Activated naive CD8-positive, alpha-beta T cell treated with anti-CD3 and anti-CD28 coated beads for 36 hours (primary cell): ENCODE results near the gene HRCT1. TPM values are rescaled to one million over a fixed set of nuclear protein-coding genes. Genes with fewer than 3 reads are reported as not detected.
"Not testable (repeated sequence)": the region's sequence is repeated elsewhere in the genome, so short reads cannot be mapped to it uniquely, and the experiment has no call there.

Experiments
- DNase-seq: peaks from one replicate; pipeline ENCODE4 v3.0.0; 2021
- H3K27ac Mint-ChIP-seq: one replicate; pipeline ENCODE4 v1.8.0; 2022; ENCODE audit warnings: mild to moderate bottlenecking, moderate library complexity, mixed read lengths
- H3K27me3 Mint-ChIP-seq: one replicate; pipeline ENCODE4 v1.8.0; 2022; ENCODE audit warnings: mild to moderate bottlenecking, mixed read lengths
- H3K36me3 Mint-ChIP-seq: one replicate; pipeline ENCODE4 v1.8.0; 2021; ENCODE audit warnings: mild to moderate bottlenecking, mixed read lengths
- H3K4me1 Mint-ChIP-seq: one replicate; pipeline ENCODE4 v1.8.0; 2021; ENCODE audit warnings: mixed read lengths
- H3K4me3 Mint-ChIP-seq: one replicate; pipeline ENCODE4 v1.8.0; 2022; ENCODE audit warnings: mild to moderate bottlenecking, moderate library complexity, mixed read lengths
- H3K9me3 Mint-ChIP-seq: one replicate; pipeline ENCODE4 v1.8.0; 2022; ENCODE audit warnings: mixed read lengths
- total RNA-seq, 2 experiments: library from RNA; stranded (reverse); gene quantifications; one replicate each; pipeline ENCODE4 v1.2.3, GENCODE V29; 2021

Gene HRCT1
- total RNA-seq, 2 experiments from 2014 or later = not detected

- peaks cover 18% of the 10 kb centered on the region for H3K4me1 Mint-ChIP-seq
- no peaks in the 10 kb centered on the region for H3K27me3 Mint-ChIP-seq
- DNase-seq = no peak
- no peaks in the 10 kb centered on the region for H3K9me3 Mint-ChIP-seq
- H3K4me3 Mint-ChIP-seq = no peak overlapping the region
- H3K36me3 Mint-ChIP-seq = no peaks in the 10 kb centered on the region
- no peak overlapping the region for H3K27ac Mint-ChIP-seq
Observed at GRCh38 chr9:35920051-35920620, 14.1 kb downstream of the HRCT1 start.

GRCh38 chr9:35923598-35923926, 17.6 kb downstream of the HRCT1 start:
- no peaks in the 10 kb centered on the region for H3K9me3 Mint-ChIP-seq
- peaks cover 18% of the 10 kb centered on the region for H3K4me1 Mint-ChIP-seq
- no peak overlapping the region for H3K4me3 Mint-ChIP-seq
- DNase-seq = no peak
- H3K36me3 Mint-ChIP-seq = no peaks in the 10 kb centered on the region
- H3K27me3 Mint-ChIP-seq = no peaks in the 10 kb centered on the region
- H3K27ac Mint-ChIP-seq = no peak overlapping the region

- Mint-ChIP-seq H3K36me3 (no peaks in the 10 kb centered on the region), H3K27me3 (no peaks in the 10 kb centered on the region), H3K4me1 (peaks cover 18% of the 10 kb centered on the region), H3K9me3 (no peaks in the 10 kb centered on the region), H3K4me3 (no peak overlapping the region), H3K27ac (no peak overlapping the region)
- peak; percentile 34 for DNase-seq
Observed at GRCh38 chr9:35923927-35924763, 18.1 kb downstream of the HRCT1 start.

GRCh38 chr9:35928591-35929452, 22.8 kb downstream of the HRCT1 start:
- DNase-seq = no peak
- Mint-ChIP-seq H3K4me3 (no peak overlapping the region), H3K4me1 (peaks cover 19% of the 10 kb centered on the region), H3K27me3 (no peaks in the 10 kb centered on the region), H3K9me3 (no peaks in the 10 kb centered on the region), H3K36me3 (no peaks in the 10 kb centered on the region), H3K27ac (no peak overlapping the region)

GRCh38 chr9:35929453-35929718, 23.4 kb downstream of the HRCT1 start:
- Mint-ChIP-seq H3K4me3 (no peak overlapping the region), H3K36me3 (no peaks in the 10 kb centered on the region), H3K4me1 (peaks cover 14% of the 10 kb centered on the region), H3K27me3 (no peaks in the 10 kb centered on the region), H3K27ac (no peak overlapping the region), H3K9me3 (no peaks in the 10 kb centered on the region)
- DNase-seq = no peak

- Mint-ChIP-seq H3K4me1 (peaks cover 12% of the 10 kb centered on the region), H3K4me3 (no peak overlapping the region), H3K27me3 (no peaks in the 10 kb centered on the region), H3K27ac (no peak overlapping the region), H3K36me3 (no peaks in the 10 kb centered on the region), H3K9me3 (no peaks in the 10 kb centered on the region)
- no peak for DNase-seq
Observed at GRCh38 chr9:35930521-35930920, 24.5 kb downstream of the HRCT1 start.

GRCh38 chr9:35930989-35931388, 25.0 kb downstream of the HRCT1 start:
- no peak overlapping the region for H3K4me3 Mint-ChIP-seq
- peaks cover 12% of the 10 kb centered on the region for H3K4me1 Mint-ChIP-seq
- no peak for DNase-seq
- no peak overlapping the region for H3K27ac Mint-ChIP-seq
- H3K36me3 Mint-ChIP-seq = no peaks in the 10 kb centered on the region
- H3K9me3 Mint-ChIP-seq = no peaks in the 10 kb centered on the region
- H3K27me3 Mint-ChIP-seq = no peaks in the 10 kb centered on the region

- Mint-ChIP-seq H3K9me3 (no peaks in the 10 kb centered on the region), H3K27ac (no peak overlapping the region), H3K27me3 (no peaks in the 10 kb centered on the region), H3K36me3 (peaks cover 2% of the 10 kb centered on the region), H3K4me1 (peaks cover 14% of the 10 kb centered on the region), H3K4me3 (no peak overlapping the region)
- DNase-seq = no peak
Observed at GRCh38 chr9:35932735-35933134, 26.7 kb downstream of the HRCT1 start.

- Mint-ChIP-seq H3K36me3 (peaks cover 2% of the 10 kb centered on the region), H3K9me3 (no peaks in the 10 kb centered on the region), H3K27ac (no peak overlapping the region), H3K4me3 (no peak overlapping the region), H3K4me1 (peaks cover 21% of the 10 kb centered on the region), H3K27me3 (no peaks in the 10 kb centered on the region)
- DNase-seq = no peak
Observed at GRCh38 chr9:35933550-35934067, 27.6 kb downstream of the HRCT1 start.

GRCh38 chr9:35934069-35934468, 28.1 kb downstream of the HRCT1 start:
- not testable (repeated sequence) for H3K9me3 Mint-ChIP-seq

GRCh38 chr9:35935261-35935660, 29.3 kb downstream of the HRCT1 start:
- H3K4me1 Mint-ChIP-seq = peaks cover 34% of the 10 kb centered on the region
- no peak overlapping the region for H3K27ac Mint-ChIP-seq
- H3K27me3 Mint-ChIP-seq = no peaks in the 10 kb centered on the region
- H3K4me3 Mint-ChIP-seq = no peak overlapping the region
- no peak for DNase-seq
- H3K36me3 Mint-ChIP-seq = peaks cover 2% of the 10 kb centered on the region
- no peaks in the 10 kb centered on the region for H3K9me3 Mint-ChIP-seq

More at GRCh38 chr9:35934069-35934468, 28.1 kb downstream of the HRCT1 start:
- not testable (repeated sequence) for H3K27ac Mint-ChIP-seq, H3K27me3 Mint-ChIP-seq, H3K36me3 Mint-ChIP-seq, H3K4me3 Mint-ChIP-seq, DNase-seq
- peaks cover 24% of the 10 kb centered on the region for H3K4me1 Mint-ChIP-seq

GRCh38 chr9:35935755-35936509, 29.9 kb downstream of the HRCT1 start:
- no peaks in the 10 kb centered on the region for H3K27me3 Mint-ChIP-seq
- DNase-seq = no peak
- no peak overlapping the region for H3K27ac Mint-ChIP-seq
- no peaks in the 10 kb centered on the region for H3K9me3 Mint-ChIP-seq
- peaks cover 41% of the 10 kb centered on the region for H3K4me1 Mint-ChIP-seq
- no peak overlapping the region for H3K4me3 Mint-ChIP-seq
- peaks cover 2% of the 10 kb centered on the region for H3K36me3 Mint-ChIP-seq

- H3K4me3 Mint-ChIP-seq = no peak overlapping the region
- no peak overlapping the region for H3K27ac Mint-ChIP-seq
- peaks cover 49% of the 10 kb centered on the region for H3K4me1 Mint-ChIP-seq
- H3K27me3 Mint-ChIP-seq = no peaks in the 10 kb centered on the region
- H3K36me3 Mint-ChIP-seq = peaks cover 2% of the 10 kb centered on the region
- no peak for DNase-seq
- no peaks in the 10 kb centered on the region for H3K9me3 Mint-ChIP-seq
Observed at GRCh38 chr9:35937227-35937626, 31.2 kb downstream of the HRCT1 start.

- Mint-ChIP-seq H3K27ac (no peak overlapping the region), H3K4me1 (peaks cover 39% of the 10 kb centered on the region), H3K4me3 (no peak overlapping the region)
Observed at GRCh38 chr9:35938474-35939356, 32.7 kb downstream of the HRCT1 start.

More at GRCh38 chr9:35938474-35939356, 32.7 kb downstream of the HRCT1 start:
- no peaks in the 10 kb centered on the region for H3K27me3 Mint-ChIP-seq
- peaks cover 2% of the 10 kb centered on the region for H3K36me3 Mint-ChIP-seq
- no peak for DNase-seq
- H3K9me3 Mint-ChIP-seq = no peaks in the 10 kb centered on the region
